WTC11 (cell line): ENCODE measurements around the gene SYNDIG1. TPM values are rescaled to one million over a fixed set of nuclear protein-coding genes. Genes with fewer than 3 reads are reported as not detected.

Experiments
- ATAC-seq: fragments of 200-7000 bp; cut with Tn5 transposase; 2 replicates; pipeline ENCODE4 v1.10.0; 2021; ENCODE audit warnings: mild to moderate bottlenecking, moderate library complexity
- CTCF ChIA-PET: fragments of 300-600 bp; sonication (Branson Sonifier 250); formaldehyde crosslinking; loops from one replicate; lab custom pipeline; 2021; ENCODE audit warnings: antibody characterized with exemption; lab: Charles Lee
- POLR2A ChIA-PET: fragments of 350-600 bp; sonication (Branson Sonifier 250); formaldehyde crosslinking; loops from one replicate; lab custom pipeline; 2021; ENCODE audit warnings: antibody characterized with exemption; lab: Charles Lee
- DNase-seq: peaks from one replicate; pipeline ENCODE4 v3.0.0; 2021; ENCODE audit warnings: low spot score
- H3K27ac Mint-ChIP-seq: 2 replicates; pipeline ENCODE4 v1.8.0; 2021; ENCODE audit warnings: mixed read lengths
- H3K27me3 Mint-ChIP-seq: 2 replicates; pipeline ENCODE4 v1.8.0; 2021; ENCODE audit warnings: low read depth, mild to moderate bottlenecking, moderate library complexity, mixed read lengths
- H3K36me3 Mint-ChIP-seq: 2 replicates; pipeline ENCODE4 v1.8.0; 2021; ENCODE audit warnings: mixed read lengths
- H3K4me1 Mint-ChIP-seq: 2 replicates; pipeline ENCODE4 v1.8.0; 2022; ENCODE audit warnings: mixed read lengths
- H3K4me3 Mint-ChIP-seq: 2 replicates; pipeline ENCODE4 v1.8.0; 2021; ENCODE audit warnings: mild to moderate bottlenecking, moderate library complexity, mixed read lengths
- H3K9me3 Mint-ChIP-seq: 2 replicates; pipeline ENCODE4 v1.8.0; 2021; ENCODE audit warnings: mixed read lengths
- FOXK1 ChIP-seq: sonication (generic); formaldehyde crosslinking; IDR thresholded peaks from 2 replicates; pipeline ENCODE4 v1.8.0; 2022; ENCODE audit warnings: mild to moderate bottlenecking, moderate library complexity, missing genetic modification reagents
- FOXP1 ChIP-seq: sonication (generic); formaldehyde crosslinking; IDR thresholded peaks from 2 replicates; pipeline ENCODE4 v1.8.0; 2022; ENCODE audit warnings: missing genetic modification reagents, mild to moderate bottlenecking, moderate library complexity, borderline replicate concordance
- JUN ChIP-seq: sonication (generic); formaldehyde crosslinking; IDR thresholded peaks from 2 replicates; pipeline ENCODE4 v1.8.0; 2023; ENCODE audit warnings: mild to moderate bottlenecking, missing genetic modification reagents
- MYBL2 ChIP-seq: sonication (generic); formaldehyde crosslinking; IDR thresholded peaks from 2 replicates; pipeline ENCODE4 v1.8.1; 2023; ENCODE audit warnings: mild to moderate bottlenecking, moderate library complexity, missing genetic modification reagents
- OVOL2 ChIP-seq: fragments of 250-450 bp; sonication (Bioruptor Pico); IDR thresholded peaks from 2 replicates; pipeline ENCODE4 v1.9.0; 2021; ENCODE audit warnings: mild to moderate bottlenecking, borderline replicate concordance
- TCF7 ChIP-seq: sonication (generic); formaldehyde crosslinking; IDR thresholded peaks from 2 replicates; pipeline ENCODE4 v1.8.0; 2022; ENCODE audit warnings: mild to moderate bottlenecking, low read depth, missing genetic modification reagents, moderate library complexity
- TEAD1 ChIP-seq: sonication (generic); formaldehyde crosslinking; IDR thresholded peaks from 2 replicates; pipeline ENCODE4 v1.8.0; 2022; ENCODE audit warnings: mild to moderate bottlenecking, missing genetic modification reagents
- ZNF138 ChIP-seq: sonication (generic); formaldehyde crosslinking; conservative IDR thresholded peaks from 2 replicates; pipeline ENCODE4 v1.8.1; 2022; ENCODE audit warnings: mild to moderate bottlenecking, moderate library complexity, missing genetic modification reagents
- ZNF317 ChIP-seq: sonication (generic); formaldehyde crosslinking; IDR thresholded peaks from 2 replicates; pipeline ENCODE4 v1.8.1; 2023; ENCODE audit warnings: low read depth, mild to moderate bottlenecking, moderate library complexity, missing genetic modification reagents, borderline replicate concordance
- ZNF396 ChIP-seq: fragments of 250-450 bp; sonication (Bioruptor Pico); IDR thresholded peaks from 2 replicates; pipeline ENCODE4 v1.8.0; 2021; ENCODE audit warnings: mild to moderate bottlenecking, moderate library complexity, borderline replicate concordance
- total RNA-seq: library from RNA; stranded (reverse); gene quantifications from 3 replicates; pipeline ENCODE4 v1.2.3, GENCODE V29; 2021
- TF ChIP-seq, protein P1 (sequence below): sonication (generic); formaldehyde crosslinking; IDR thresholded peaks from 2 replicates; pipeline ENCODE4 v1.8.0; 2022; ENCODE audit warnings: mild to moderate bottlenecking, missing genetic modification reagents
- TF ChIP-seq, protein P2 (sequence below): sonication (generic); formaldehyde crosslinking; IDR thresholded peaks from 2 replicates; pipeline ENCODE4 v1.8.1; 2023; ENCODE audit warnings: mild to moderate bottlenecking, missing genetic modification reagents
- TF ChIP-seq, protein P3 (sequence below): sonication (generic); formaldehyde crosslinking; IDR thresholded peaks from 2 replicates; pipeline ENCODE4 v1.8.1; 2022; ENCODE audit warnings: mild to moderate bottlenecking, missing genetic modification reagents, moderate library complexity, borderline replicate concordance
- TF ChIP-seq, protein P4 (sequence below): fragments of 250-450 bp; sonication (Bioruptor Pico); conservative IDR thresholded peaks from 2 replicates; pipeline ENCODE4 v1.9.0; 2021; ENCODE audit warnings: mild to moderate bottlenecking
- TF ChIP-seq, protein P5 (sequence below): sonication (generic); formaldehyde crosslinking; IDR thresholded peaks from 2 replicates; pipeline ENCODE4 v1.8.0; 2023; ENCODE audit warnings: mild to moderate bottlenecking, missing genetic modification reagents
- TF ChIP-seq, protein P6 (sequence below): sonication (generic); formaldehyde crosslinking; IDR thresholded peaks from 2 replicates; pipeline ENCODE4 v1.8.1; 2023; ENCODE audit warnings: mild to moderate bottlenecking, missing genetic modification reagents, moderate library complexity
- TF ChIP-seq, protein P7 (sequence below): sonication (generic); formaldehyde crosslinking; IDR thresholded peaks from 2 replicates; pipeline ENCODE4 v1.8.0; 2023; ENCODE audit warnings: missing genetic modification reagents, mild to moderate bottlenecking, borderline replicate concordance
- TF ChIP-seq, protein P8 (sequence below): fragments of 250-450 bp; sonication (Bioruptor Pico); IDR thresholded peaks from 2 replicates; pipeline ENCODE4 v1.9.0; 2021; ENCODE audit warnings: mild to moderate bottlenecking

SYNDIG1 gene
- total RNA-seq, 1 experiment from 2014 or later: 6.4 TPM

DNA sequence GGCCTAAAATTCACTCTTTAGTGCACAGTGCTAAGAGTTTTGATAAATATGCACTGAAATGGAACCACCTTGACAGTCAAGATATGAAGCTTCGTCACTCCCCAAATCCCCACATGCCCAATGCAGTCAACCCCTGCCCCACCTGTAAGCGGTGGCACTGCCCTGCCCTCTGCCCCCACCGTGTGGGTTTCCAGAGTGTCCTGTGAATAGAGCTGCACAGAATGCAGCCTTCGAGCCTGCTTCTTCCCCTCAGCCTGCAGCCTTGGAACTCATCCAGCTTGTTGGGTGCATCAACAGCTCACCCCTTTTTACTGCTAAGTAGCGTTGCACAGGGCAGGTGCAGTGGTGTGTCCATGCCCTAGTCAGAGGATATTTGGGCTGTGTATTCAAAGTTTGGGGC is 216.3 kb downstream of the SYNDIG1 start:
- ChIA-PET POLR2A (no interaction called here), CTCF (interaction anchor here (0.9 to 1.0 kb wide), 2 partner anchors 17 to 223 kb away, joined by 3 read pairs; no protein-coding TSS in a partner anchor)
- TF ChIP-seq, protein P1, sequence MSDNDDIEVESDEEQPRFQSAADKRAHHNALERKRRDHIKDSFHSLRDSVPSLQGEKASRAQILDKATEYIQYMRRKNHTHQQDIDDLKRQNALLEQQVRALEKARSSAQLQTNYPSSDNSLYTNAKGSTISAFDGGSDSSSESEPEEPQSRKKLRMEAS (CRISPR knock-in tag): no peak
- TF ChIP-seq FOXP1: no peak
- no peak for TF ChIP-seq ZNF317 (CRISPR knock-in tag)
- TF ChIP-seq, protein P2, sequence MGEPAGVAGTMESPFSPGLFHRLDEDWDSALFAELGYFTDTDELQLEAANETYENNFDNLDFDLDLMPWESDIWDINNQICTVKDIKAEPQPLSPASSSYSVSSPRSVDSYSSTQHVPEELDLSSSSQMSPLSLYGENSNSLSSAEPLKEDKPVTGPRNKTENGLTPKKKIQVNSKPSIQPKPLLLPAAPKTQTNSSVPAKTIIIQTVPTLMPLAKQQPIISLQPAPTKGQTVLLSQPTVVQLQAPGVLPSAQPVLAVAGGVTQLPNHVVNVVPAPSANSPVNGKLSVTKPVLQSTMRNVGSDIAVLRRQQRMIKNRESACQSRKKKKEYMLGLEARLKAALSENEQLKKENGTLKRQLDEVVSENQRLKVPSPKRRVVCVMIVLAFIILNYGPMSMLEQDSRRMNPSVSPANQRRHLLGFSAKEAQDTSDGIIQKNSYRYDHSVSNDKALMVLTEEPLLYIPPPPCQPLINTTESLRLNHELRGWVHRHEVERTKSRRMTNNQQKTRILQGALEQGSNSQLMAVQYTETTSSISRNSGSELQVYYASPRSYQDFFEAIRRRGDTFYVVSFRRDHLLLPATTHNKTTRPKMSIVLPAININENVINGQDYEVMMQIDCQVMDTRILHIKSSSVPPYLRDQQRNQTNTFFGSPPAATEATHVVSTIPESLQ (CRISPR knock-in tag): no peak
- TF ChIP-seq, protein P3, sequence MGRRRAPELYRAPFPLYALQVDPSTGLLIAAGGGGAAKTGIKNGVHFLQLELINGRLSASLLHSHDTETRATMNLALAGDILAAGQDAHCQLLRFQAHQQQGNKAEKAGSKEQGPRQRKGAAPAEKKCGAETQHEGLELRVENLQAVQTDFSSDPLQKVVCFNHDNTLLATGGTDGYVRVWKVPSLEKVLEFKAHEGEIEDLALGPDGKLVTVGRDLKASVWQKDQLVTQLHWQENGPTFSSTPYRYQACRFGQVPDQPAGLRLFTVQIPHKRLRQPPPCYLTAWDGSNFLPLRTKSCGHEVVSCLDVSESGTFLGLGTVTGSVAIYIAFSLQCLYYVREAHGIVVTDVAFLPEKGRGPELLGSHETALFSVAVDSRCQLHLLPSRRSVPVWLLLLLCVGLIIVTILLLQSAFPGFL: no peak
- no peak for TF ChIP-seq JUN (CRISPR knock-in tag)
- no peak for TF ChIP-seq TCF7 (CRISPR knock-in tag)
- TF ChIP-seq TEAD1 (CRISPR knock-in tag): no peak
- no peak for TF ChIP-seq ZNF396

DNA sequence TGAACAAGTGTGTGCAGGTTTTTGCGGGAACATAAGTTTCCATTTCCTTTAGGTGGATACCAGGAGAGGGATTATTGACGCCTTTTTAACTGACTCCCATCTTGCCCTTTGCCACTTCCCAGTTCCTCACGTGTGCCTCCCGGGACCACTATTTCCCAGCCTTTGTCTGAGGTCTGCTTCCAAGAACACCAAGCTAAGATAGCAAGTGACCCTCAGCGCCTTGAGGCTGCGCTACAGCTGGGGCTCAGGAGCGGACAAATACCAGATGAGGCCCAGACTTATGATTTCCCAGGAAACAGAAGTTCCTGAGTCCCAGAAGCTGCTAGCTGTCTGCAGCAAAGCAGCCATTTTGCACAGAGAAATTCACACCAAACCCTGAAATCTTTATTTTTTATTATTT is 216.7 kb downstream of the SYNDIG1 start:
- Mint-ChIP-seq H3K27ac (no peak overlapping the region), H3K4me3 (no peak overlapping the region), H3K9me3 (peaks cover 43% of the 10 kb centered on the region), H3K4me1 (no peaks in the 10 kb centered on the region), H3K27me3 (no peaks in the 10 kb centered on the region; the same call in 1 of the 2 replicates), H3K36me3 (peaks cover 6% of the 10 kb centered on the region)
- ATAC-seq (no peak), DNase-seq (no peak)
- ChIA-PET POLR2A (no interaction called here), CTCF (interaction anchor here (1.0 kb wide), 1 partner anchor 18 kb away, joined by 3 read pairs; no protein-coding TSS in a partner anchor)
- TF ChIP-seq ZNF138 (CRISPR knock-in tag) (no peak), MYBL2 (CRISPR knock-in tag) (no peak), FOXK1 (no peak), OVOL2 (CRISPR knock-in tag) (no peak), JUN (CRISPR knock-in tag) (no peak)
- TF ChIP-seq, protein P4, sequence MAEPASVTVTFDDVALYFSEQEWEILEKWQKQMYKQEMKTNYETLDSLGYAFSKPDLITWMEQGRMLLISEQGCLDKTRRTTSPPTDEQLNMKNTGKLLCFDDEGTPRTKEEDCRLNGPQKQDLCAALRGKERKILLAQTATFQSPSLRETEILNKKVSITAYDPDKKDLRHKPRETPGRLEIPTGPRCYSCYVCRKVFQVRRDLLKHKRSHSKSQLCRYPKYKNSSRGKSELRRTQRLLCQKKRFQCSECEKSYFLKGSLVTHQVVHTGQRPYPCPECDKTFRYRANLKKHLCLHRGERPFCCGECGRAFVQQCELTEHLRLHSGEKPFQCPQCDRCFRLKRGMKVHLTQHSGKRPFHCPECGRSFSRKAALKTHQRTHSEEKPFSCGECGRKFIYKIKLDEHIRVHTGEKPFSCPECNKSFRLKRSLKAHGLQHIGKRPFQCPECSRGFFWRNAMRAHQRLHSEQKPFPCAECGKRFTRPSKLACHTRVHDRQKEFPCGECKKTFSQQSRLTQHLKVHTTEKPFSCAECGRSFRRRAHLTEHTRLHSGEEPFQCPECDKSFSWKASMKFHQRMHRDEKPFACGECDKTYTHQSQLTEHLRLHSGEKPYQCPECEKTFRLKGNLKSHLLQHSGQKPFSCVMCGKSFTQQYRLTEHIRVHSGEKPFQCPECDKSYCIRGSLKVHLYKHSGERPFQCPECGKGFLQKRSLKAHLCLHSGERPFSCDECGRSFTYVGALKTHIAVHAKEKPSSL (CRISPR knock-in tag): no peak
- TF ChIP-seq, protein P5, sequence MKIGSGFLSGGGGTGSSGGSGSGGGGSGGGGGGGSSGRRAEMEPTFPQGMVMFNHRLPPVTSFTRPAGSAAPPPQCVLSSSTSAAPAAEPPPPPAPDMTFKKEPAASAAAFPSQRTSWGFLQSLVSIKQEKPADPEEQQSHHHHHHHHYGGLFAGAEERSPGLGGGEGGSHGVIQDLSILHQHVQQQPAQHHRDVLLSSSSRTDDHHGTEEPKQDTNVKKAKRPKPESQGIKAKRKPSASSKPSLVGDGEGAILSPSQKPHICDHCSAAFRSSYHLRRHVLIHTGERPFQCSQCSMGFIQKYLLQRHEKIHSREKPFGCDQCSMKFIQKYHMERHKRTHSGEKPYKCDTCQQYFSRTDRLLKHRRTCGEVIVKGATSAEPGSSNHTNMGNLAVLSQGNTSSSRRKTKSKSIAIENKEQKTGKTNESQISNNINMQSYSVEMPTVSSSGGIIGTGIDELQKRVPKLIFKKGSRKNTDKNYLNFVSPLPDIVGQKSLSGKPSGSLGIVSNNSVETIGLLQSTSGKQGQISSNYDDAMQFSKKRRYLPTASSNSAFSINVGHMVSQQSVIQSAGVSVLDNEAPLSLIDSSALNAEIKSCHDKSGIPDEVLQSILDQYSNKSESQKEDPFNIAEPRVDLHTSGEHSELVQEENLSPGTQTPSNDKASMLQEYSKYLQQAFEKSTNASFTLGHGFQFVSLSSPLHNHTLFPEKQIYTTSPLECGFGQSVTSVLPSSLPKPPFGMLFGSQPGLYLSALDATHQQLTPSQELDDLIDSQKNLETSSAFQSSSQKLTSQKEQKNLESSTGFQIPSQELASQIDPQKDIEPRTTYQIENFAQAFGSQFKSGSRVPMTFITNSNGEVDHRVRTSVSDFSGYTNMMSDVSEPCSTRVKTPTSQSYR (CRISPR knock-in tag): no peak
- TF ChIP-seq, protein P6, sequence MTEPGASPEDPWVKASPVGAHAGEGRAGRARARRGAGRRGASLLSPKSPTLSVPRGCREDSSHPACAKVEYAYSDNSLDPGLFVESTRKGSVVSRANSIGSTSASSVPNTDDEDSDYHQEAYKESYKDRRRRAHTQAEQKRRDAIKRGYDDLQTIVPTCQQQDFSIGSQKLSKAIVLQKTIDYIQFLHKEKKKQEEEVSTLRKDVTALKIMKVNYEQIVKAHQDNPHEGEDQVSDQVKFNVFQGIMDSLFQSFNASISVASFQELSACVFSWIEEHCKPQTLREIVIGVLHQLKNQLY (CRISPR knock-in tag): no peak
- TF ChIP-seq, protein P7, sequence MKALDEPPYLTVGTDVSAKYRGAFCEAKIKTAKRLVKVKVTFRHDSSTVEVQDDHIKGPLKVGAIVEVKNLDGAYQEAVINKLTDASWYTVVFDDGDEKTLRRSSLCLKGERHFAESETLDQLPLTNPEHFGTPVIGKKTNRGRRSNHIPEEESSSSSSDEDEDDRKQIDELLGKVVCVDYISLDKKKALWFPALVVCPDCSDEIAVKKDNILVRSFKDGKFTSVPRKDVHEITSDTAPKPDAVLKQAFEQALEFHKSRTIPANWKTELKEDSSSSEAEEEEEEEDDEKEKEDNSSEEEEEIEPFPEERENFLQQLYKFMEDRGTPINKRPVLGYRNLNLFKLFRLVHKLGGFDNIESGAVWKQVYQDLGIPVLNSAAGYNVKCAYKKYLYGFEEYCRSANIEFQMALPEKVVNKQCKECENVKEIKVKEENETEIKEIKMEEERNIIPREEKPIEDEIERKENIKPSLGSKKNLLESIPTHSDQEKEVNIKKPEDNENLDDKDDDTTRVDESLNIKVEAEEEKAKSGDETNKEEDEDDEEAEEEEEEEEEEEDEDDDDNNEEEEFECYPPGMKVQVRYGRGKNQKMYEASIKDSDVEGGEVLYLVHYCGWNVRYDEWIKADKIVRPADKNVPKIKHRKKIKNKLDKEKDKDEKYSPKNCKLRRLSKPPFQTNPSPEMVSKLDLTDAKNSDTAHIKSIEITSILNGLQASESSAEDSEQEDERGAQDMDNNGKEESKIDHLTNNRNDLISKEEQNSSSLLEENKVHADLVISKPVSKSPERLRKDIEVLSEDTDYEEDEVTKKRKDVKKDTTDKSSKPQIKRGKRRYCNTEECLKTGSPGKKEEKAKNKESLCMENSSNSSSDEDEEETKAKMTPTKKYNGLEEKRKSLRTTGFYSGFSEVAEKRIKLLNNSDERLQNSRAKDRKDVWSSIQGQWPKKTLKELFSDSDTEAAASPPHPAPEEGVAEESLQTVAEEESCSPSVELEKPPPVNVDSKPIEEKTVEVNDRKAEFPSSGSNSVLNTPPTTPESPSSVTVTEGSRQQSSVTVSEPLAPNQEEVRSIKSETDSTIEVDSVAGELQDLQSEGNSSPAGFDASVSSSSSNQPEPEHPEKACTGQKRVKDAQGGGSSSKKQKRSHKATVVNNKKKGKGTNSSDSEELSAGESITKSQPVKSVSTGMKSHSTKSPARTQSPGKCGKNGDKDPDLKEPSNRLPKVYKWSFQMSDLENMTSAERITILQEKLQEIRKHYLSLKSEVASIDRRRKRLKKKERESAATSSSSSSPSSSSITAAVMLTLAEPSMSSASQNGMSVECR (CRISPR knock-in tag): no peak
- TF ChIP-seq, protein P8, sequence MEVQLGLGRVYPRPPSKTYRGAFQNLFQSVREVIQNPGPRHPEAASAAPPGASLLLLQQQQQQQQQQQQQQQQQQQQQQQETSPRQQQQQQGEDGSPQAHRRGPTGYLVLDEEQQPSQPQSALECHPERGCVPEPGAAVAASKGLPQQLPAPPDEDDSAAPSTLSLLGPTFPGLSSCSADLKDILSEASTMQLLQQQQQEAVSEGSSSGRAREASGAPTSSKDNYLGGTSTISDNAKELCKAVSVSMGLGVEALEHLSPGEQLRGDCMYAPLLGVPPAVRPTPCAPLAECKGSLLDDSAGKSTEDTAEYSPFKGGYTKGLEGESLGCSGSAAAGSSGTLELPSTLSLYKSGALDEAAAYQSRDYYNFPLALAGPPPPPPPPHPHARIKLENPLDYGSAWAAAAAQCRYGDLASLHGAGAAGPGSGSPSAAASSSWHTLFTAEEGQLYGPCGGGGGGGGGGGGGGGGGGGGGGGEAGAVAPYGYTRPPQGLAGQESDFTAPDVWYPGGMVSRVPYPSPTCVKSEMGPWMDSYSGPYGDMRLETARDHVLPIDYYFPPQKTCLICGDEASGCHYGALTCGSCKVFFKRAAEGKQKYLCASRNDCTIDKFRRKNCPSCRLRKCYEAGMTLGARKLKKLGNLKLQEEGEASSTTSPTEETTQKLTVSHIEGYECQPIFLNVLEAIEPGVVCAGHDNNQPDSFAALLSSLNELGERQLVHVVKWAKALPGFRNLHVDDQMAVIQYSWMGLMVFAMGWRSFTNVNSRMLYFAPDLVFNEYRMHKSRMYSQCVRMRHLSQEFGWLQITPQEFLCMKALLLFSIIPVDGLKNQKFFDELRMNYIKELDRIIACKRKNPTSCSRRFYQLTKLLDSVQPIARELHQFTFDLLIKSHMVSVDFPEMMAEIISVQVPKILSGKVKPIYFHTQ (CRISPR knock-in tag): no peak

More for the DNA sequence above, 216.3 kb downstream of the SYNDIG1 start:
- no peak for ATAC-seq
- no peak for DNase-seq
- Mint-ChIP-seq H3K9me3 (peaks cover 43% of the 10 kb centered on the region), H3K4me3 (no peak overlapping the region), H3K4me1 (no peaks in the 10 kb centered on the region), H3K36me3 (peaks cover 6% of the 10 kb centered on the region), H3K27ac (no peak overlapping the region), H3K27me3 (no peaks in the 10 kb centered on the region; the same call in 1 of the 2 replicates)
